WTC11 (cell line): ENCODE results near the gene ANKRD1. TPM values are rescaled to one million over a fixed set of nuclear protein-coding genes. Genes with fewer than 3 reads are reported as not detected.

Source experiments
- ATAC-seq: fragments of 200-7000 bp; cut with Tn5 transposase; 2 replicates; pipeline ENCODE4 v1.10.0; 2021; ENCODE audit warnings: mild to moderate bottlenecking, moderate library complexity
- CTCF ChIA-PET: fragments of 300-600 bp; sonication (Branson Sonifier 250); formaldehyde crosslinking; loops from one replicate; lab custom pipeline; 2021; ENCODE audit warnings: antibody characterized with exemption; lab: Charles Lee
- POLR2A ChIA-PET: fragments of 350-600 bp; sonication (Branson Sonifier 250); formaldehyde crosslinking; loops from one replicate; lab custom pipeline; 2021; ENCODE audit warnings: antibody characterized with exemption; lab: Charles Lee
- DNase-seq: peaks from one replicate; pipeline ENCODE4 v3.0.0; 2021; ENCODE audit warnings: low spot score
- H3K27ac Mint-ChIP-seq: 2 replicates; pipeline ENCODE4 v1.8.0; 2021; ENCODE audit warnings: mixed read lengths
- H3K27me3 Mint-ChIP-seq: 2 replicates; pipeline ENCODE4 v1.8.0; 2021; ENCODE audit warnings: low read depth, mild to moderate bottlenecking, moderate library complexity, mixed read lengths
- H3K36me3 Mint-ChIP-seq: 2 replicates; pipeline ENCODE4 v1.8.0; 2021; ENCODE audit warnings: mixed read lengths
- H3K4me1 Mint-ChIP-seq: 2 replicates; pipeline ENCODE4 v1.8.0; 2022; ENCODE audit warnings: mixed read lengths
- H3K4me3 Mint-ChIP-seq: 2 replicates; pipeline ENCODE4 v1.8.0; 2021; ENCODE audit warnings: mild to moderate bottlenecking, moderate library complexity, mixed read lengths
- H3K9me3 Mint-ChIP-seq: 2 replicates; pipeline ENCODE4 v1.8.0; 2021; ENCODE audit warnings: mixed read lengths
- AFF4 ChIP-seq: sonication (generic); formaldehyde crosslinking; IDR thresholded peaks from 2 replicates; pipeline ENCODE4 v1.8.1; 2023; ENCODE audit warnings: mild to moderate bottlenecking, missing genetic modification reagents, borderline replicate concordance
- AR ChIP-seq: fragments of 250-450 bp; sonication (Bioruptor Pico); IDR thresholded peaks from 2 replicates; pipeline ENCODE4 v1.9.0; 2021; ENCODE audit warnings: mild to moderate bottlenecking
- CTCF ChIP-seq: fragments of 200-600 bp; IDR thresholded peaks from 2 replicates; pipeline ENCODE4 v1.8.0; 2022; ENCODE audit warnings: antibody characterized with exemption
- E2F4 ChIP-seq: sonication (generic); formaldehyde crosslinking; IDR thresholded peaks from 2 replicates; pipeline ENCODE4 v1.8.1; 2022; ENCODE audit warnings: low read depth, mild to moderate bottlenecking, moderate library complexity, missing genetic modification reagents, borderline replicate concordance
- E2F5 ChIP-seq: sonication (generic); formaldehyde crosslinking; IDR thresholded peaks from 2 replicates; pipeline ENCODE4 v1.8.1; 2022; ENCODE audit warnings: mild to moderate bottlenecking, moderate library complexity, missing genetic modification reagents
- EMX1 ChIP-seq: fragments of 250-450 bp; sonication (Bioruptor Pico); IDR thresholded peaks from 2 replicates; pipeline ENCODE4 v1.8.0; 2021; ENCODE audit warnings: mild to moderate bottlenecking
- FOXJ3 ChIP-seq: sonication (generic); formaldehyde crosslinking; IDR thresholded peaks from 2 replicates; pipeline ENCODE4 v1.9.0; 2021; ENCODE audit warnings: missing genetic modification reagents, mild to moderate bottlenecking, borderline replicate concordance
- HMGA2 ChIP-seq: fragments of 250-450 bp; sonication (Bioruptor Pico); IDR thresholded peaks from 2 replicates; pipeline ENCODE4 v1.4.0; 2021; ENCODE audit warnings: mild to moderate bottlenecking, moderate library complexity
- JAZF1 ChIP-seq: fragments of 250-450 bp; sonication (Bioruptor Pico); IDR thresholded peaks from 2 replicates; pipeline ENCODE4 v1.9.0; 2021; ENCODE audit warnings: moderate library complexity, mild to moderate bottlenecking, inconsistent platforms
- JUN ChIP-seq: sonication (generic); formaldehyde crosslinking; IDR thresholded peaks from 2 replicates; pipeline ENCODE4 v1.8.0; 2023; ENCODE audit warnings: mild to moderate bottlenecking, missing genetic modification reagents
- NFE2L1 ChIP-seq: sonication (generic); formaldehyde crosslinking; IDR thresholded peaks from 2 replicates; pipeline ENCODE4 v1.8.1; 2023; ENCODE audit warnings: missing genetic modification reagents
- PRRX2 ChIP-seq: fragments of 250-450 bp; sonication (Bioruptor Pico); IDR thresholded peaks from 2 replicates; pipeline ENCODE4 v1.8.0; 2021; ENCODE audit warnings: mild to moderate bottlenecking
- STAT6 ChIP-seq: sonication (generic); formaldehyde crosslinking; conservative IDR thresholded peaks from 2 replicates; pipeline ENCODE4 v1.8.1; 2023; ENCODE audit warnings: mild to moderate bottlenecking, low read depth, missing genetic modification reagents, moderate library complexity
- ZBTB43 ChIP-seq: sonication (generic); formaldehyde crosslinking; IDR thresholded peaks from 2 replicates; pipeline ENCODE4 v1.8.1; 2023; ENCODE audit warnings: mild to moderate bottlenecking, missing genetic modification reagents
- ZNF121 ChIP-seq: sonication (generic); formaldehyde crosslinking; IDR thresholded peaks from 2 replicates; pipeline ENCODE4 v1.8.0; 2023; ENCODE audit warnings: missing genetic modification reagents
- ZNF532 ChIP-seq: fragments of 250-450 bp; sonication (Bioruptor Pico); IDR thresholded peaks from 2 replicates; pipeline ENCODE4 v1.9.0; 2021; ENCODE audit warnings: mild to moderate bottlenecking, borderline replicate concordance
- total RNA-seq: library from RNA; stranded (reverse); gene quantifications from 3 replicates; pipeline ENCODE4 v1.2.3, GENCODE V29; 2021

Gene ANKRD1
- total RNA-seq, 1 experiment from 2014 or later, result not detected

- Mint-ChIP-seq H3K27me3 (no peaks in the 10 kb centered on the region), H3K9me3 (no peaks in the 10 kb centered on the region), H3K4me1 (no peaks in the 10 kb centered on the region), H3K36me3 (peaks cover 56% of the 10 kb centered on the region), H3K4me3 (no peak overlapping the region), H3K27ac (no peak overlapping the region)
- ChIA-PET POLR2A (no interaction called here), CTCF (no interaction called here)
- no peak for TF ChIP-seq NFE2L1 (CRISPR knock-in tag)
- TF ChIP-seq STAT6 (CRISPR knock-in tag), result no peak
- TF ChIP-seq FOXJ3 (CRISPR knock-in tag), result no peak
- ATAC-seq, result no peak
- DNase-seq, result no peak
These were observed 35.7 kb downstream of the ANKRD1 start for GRCh38 chr10:90885176-90885575.

GRCh38 chr10:90884431-90884830 is 36.5 kb downstream of the ANKRD1 start:
- CTCF ChIA-PET, result no interaction called here
- TF ChIP-seq ZNF121 (CRISPR knock-in tag), result no peak
- no peak for TF ChIP-seq JUN
- no peak for TF ChIP-seq E2F5 (CRISPR knock-in tag)
- no peak for TF ChIP-seq ZNF532 (CRISPR knock-in tag)
- TF ChIP-seq CTCF, result no peak
- TF ChIP-seq ZBTB43 (CRISPR knock-in tag), result no peak
- no peak for TF ChIP-seq AFF4 (CRISPR knock-in tag)
- TF ChIP-seq EMX1 (CRISPR knock-in tag), result no peak
- TF ChIP-seq PRRX2 (CRISPR knock-in tag), result no peak
- no peak for TF ChIP-seq FOXJ3 (CRISPR knock-in tag)
- no peak for TF ChIP-seq AR (CRISPR knock-in tag)
- TF ChIP-seq JAZF1, result no peak
- TF ChIP-seq E2F4 (CRISPR knock-in tag), result no peak
- TF ChIP-seq HMGA2, result no peak

More at GRCh38 chr10:90884431-90884830, 36.5 kb downstream of the ANKRD1 start:
- Mint-ChIP-seq H3K4me1 (no peaks in the 10 kb centered on the region), H3K4me3 (no peak overlapping the region), H3K27me3 (no peaks in the 10 kb centered on the region), H3K9me3 (no peaks in the 10 kb centered on the region), H3K36me3 (peaks cover 55% of the 10 kb centered on the region), H3K27ac (no peak overlapping the region)
- POLR2A ChIA-PET, result no interaction called here
- DNase-seq (no peak), ATAC-seq (no peak)
